Brain pericyte (primary cell): ENCODE measurements around the gene SUOX.
"Not testable (repeated sequence)": the region's sequence is repeated elsewhere in the genome, so short reads cannot be mapped to it uniquely, and the experiment has no call there.

Experiments
- DNase-seq: peaks from one replicate; pipeline ENCODE4 v3.0.0-alpha.2; 2012; ENCODE audit warnings: low read depth, low spot score

Gene SUOX

GRCh38 chr12:56020423-56021184 is 23.5 kb downstream of the SUOX start, which contains the start of gene IKZF4:
IKZF4 (plus strand) TSS chr12:56021043; CDS start chr12:56021494, 451 bp downstream.
- DNase-seq: no peak

GRCh38 chr12:56021889-56022497 is 24.9 kb downstream of the SUOX start:
- no peak for DNase-seq

GRCh38 chr12:56028511-56029165 is 31.6 kb downstream of the SUOX start:
- no peak for DNase-seq

GRCh38 chr12:56029166-56029519 is 32.1 kb downstream of the SUOX start:
- no peak for DNase-seq

- DNase-seq: no peak
These were observed 32.7 kb downstream of the SUOX start for GRCh38 chr12:56029666-56030293.

- no peak for DNase-seq
These were observed 34.9 kb downstream of the SUOX start for GRCh38 chr12:56031987-56032386.

- no peak for DNase-seq
These were observed 37.7 kb downstream of the SUOX start for GRCh38 chr12:56034586-56035332.

GRCh38 chr12:56037161-56037560 is 40.1 kb downstream of the SUOX start:
- no peak for DNase-seq

- DNase-seq: no peak
These were observed 41.1 kb downstream of the SUOX start for GRCh38 chr12:56038022-56038655.

GRCh38 chr12:56040151-56040550 is 43.1 kb downstream of the SUOX start:
- no peak for DNase-seq

- DNase-seq: no peak
These were observed 44.0 kb downstream of the SUOX start for GRCh38 chr12:56040963-56041551.

GRCh38 chr12:56041552-56042429 is 44.7 kb downstream of the SUOX start, which contains the start of gene RPS26:
RPS26 (plus strand) TSS chr12:56041918; CDS start chr12:56042167, 249 bp downstream.
- peak; percentile 98 for DNase-seq

GRCh38 chr12:56042430-56042813 is 45.3 kb downstream of the SUOX start:
- DNase-seq: not testable (repeated sequence)

- DNase-seq: no peak
These were observed 45.8 kb downstream of the SUOX start for GRCh38 chr12:56042843-56043242.

- no peak for DNase-seq
These were observed 49.1 kb downstream of the SUOX start for GRCh38 chr12:56046027-56046780.

- DNase-seq: no peak
These were observed 56.4 kb downstream of the SUOX start for GRCh38 chr12:56053407-56053893.
